SK-N-DZ (cell line): ENCODE results near the gene C11orf52.

Experiments
- DNase-seq: peaks from one replicate; pipeline ENCODE4 v3.0.0-alpha.2; 2015; ENCODE audit warnings: low spot score

The C11orf52 gene

GRCh38 chr11:111937844-111938243 is 19.1 kb downstream of the C11orf52 start:
- no peak for DNase-seq

GRCh38 chr11:111938687-111939160 is 20.0 kb downstream of the C11orf52 start:
- no peak for DNase-seq

- no peak for DNase-seq
These were observed 21.3 kb downstream of the C11orf52 start for GRCh38 chr11:111939836-111940604.

GRCh38 chr11:111941963-111942362 is 23.2 kb downstream of the C11orf52 start:
- no peak for DNase-seq

GRCh38 chr11:111942829-111943228 is 24.1 kb downstream of the C11orf52 start:
- no peak for DNase-seq

- no peak for DNase-seq
These were observed 25.4 kb downstream of the C11orf52 start for GRCh38 chr11:111944139-111944538.

GRCh38 chr11:111944651-111945051 is 25.9 kb downstream of the C11orf52 start:
- DNase-seq = no peak

GRCh38 chr11:111945198-111945597 is 26.5 kb downstream of the C11orf52 start:
- DNase-seq = no peak

- no peak for DNase-seq
These were observed 27.8 kb downstream of the C11orf52 start for GRCh38 chr11:111946499-111946898.

GRCh38 chr11:111947143-111947542 is 28.4 kb downstream of the C11orf52 start:
- no peak for DNase-seq

- no peak for DNase-seq
These were observed 31.1 kb downstream of the C11orf52 start for GRCh38 chr11:111949519-111950426.

- DNase-seq = no peak
These were observed 32.9 kb downstream of the C11orf52 start for GRCh38 chr11:111951565-111951964.

GRCh38 chr11:111954154-111954553 is 35.4 kb downstream of the C11orf52 start:
- no peak for DNase-seq

GRCh38 chr11:111957663-111958444 is 39.1 kb downstream of the C11orf52 start:
- peak; percentile 69 for DNase-seq

- DNase-seq = no peak
These were observed 42.2 kb downstream of the C11orf52 start for GRCh38 chr11:111960916-111961315.

- DNase-seq = no peak
These were observed 42.9 kb downstream of the C11orf52 start for GRCh38 chr11:111961389-111962300.

- DNase-seq = no peak
These were observed 45.2 kb downstream of the C11orf52 start for GRCh38 chr11:111963931-111964340.

- DNase-seq = no peak
These were observed 48.0 kb downstream of the C11orf52 start for GRCh38 chr11:111966678-111967077.

- DNase-seq = no peak
These were observed 48.9 kb downstream of the C11orf52 start for GRCh38 chr11:111967649-111968048.

- no peak for DNase-seq
These were observed 50.6 kb downstream of the C11orf52 start for GRCh38 chr11:111969344-111969743.

GRCh38 chr11:111974446-111974845 is 55.7 kb downstream of the C11orf52 start:
- DNase-seq = no peak
